Mucosa of descending colon (tissue), 3 donors: Measurements from ENCODE around the gene ALOX12B. TPM values are rescaled to one million over a fixed set of nuclear protein-coding genes. Genes with fewer than 3 reads are reported as not detected.

Experiments
- ATAC-seq: fragments of 200-7000 bp; cut with Tn5 transposase; one replicate; pipeline ENCODE4 v1.9.1; 2020; ENCODE audit warnings: mild to moderate bottlenecking, moderate library complexity
- DNase-seq, 3 donors: peaks; one replicate each; pipeline ENCODE4 v3.0.0-alpha.2; 2020
- H3K36me3 ChIP-seq: fragments of 200-600 bp; one replicate; pipeline ENCODE4 v1.8.0; 2021; ENCODE audit warnings: low read depth, mild to moderate bottlenecking
- H3K4me1 ChIP-seq: fragments of 200-600 bp; one replicate; pipeline ENCODE4 v1.8.0; 2021; ENCODE audit warnings: low read depth, mild to moderate bottlenecking
- H3K4me3 ChIP-seq: fragments of 200-600 bp; one replicate; pipeline ENCODE4 v1.8.0; 2021; ENCODE audit warnings: mild to moderate bottlenecking
- H3K9me3 ChIP-seq: fragments of 200-600 bp; one replicate; pipeline ENCODE4 v1.8.0; 2021; ENCODE audit warnings: mild to moderate bottlenecking
- intact Hi-C, 2 donors: fragments of 100-400 bp; cut with DNase I in 1 of 2; cut with micrococcal nuclease in 1 of 2; formaldehyde crosslinking; loops; one replicate each; pipeline versions ENCODE4 v1.11.0 to v1.11.1; 2022; cut with DNase I, micrococcal nuclease
- total RNA-seq, 3 donors: library from RNA; stranded (reverse); fragmentation: NEBNext Ultra II Directional in 2 of 3; extraction: Animal tissue kit (Norgen Biotek cat#: 25700) in 2 of 3; gene quantifications; one replicate each; pipeline versions ENCODE4 v1.2.1 to v1.2.4, GENCODE V29; 2021 to 2023
- TF ChIP-seq, protein P1 (sequence below): fragments of 200-600 bp; IDR thresholded peaks from one replicate; pipeline ENCODE4 v1.8.0; 2022; ENCODE audit warnings: antibody characterized with exemption, mild to moderate bottlenecking
- donor health status: DM: no; HTN: no; CAD: no; lungs with moderate emphysema.
- donor health status: DM: no; HTN: no; CAD: no.
- donor health status: DM: no; HTN: yes; CAD: no.

The ALOX12B gene
- total RNA-seq, 3 donors from 2014 or later = 0.25 to 0.65 (median 0.49) TPM

GRCh38 chr17:8041249-8041928 lies 46.1 kb downstream of the ALOX12B start:
- intact Hi-C loops = no loop called here
- no peak overlapping the region for H3K4me3 ChIP-seq
- peaks cover 4% of the 10 kb centered on the region for H3K4me1 ChIP-seq
- TF ChIP-seq, protein P1, sequence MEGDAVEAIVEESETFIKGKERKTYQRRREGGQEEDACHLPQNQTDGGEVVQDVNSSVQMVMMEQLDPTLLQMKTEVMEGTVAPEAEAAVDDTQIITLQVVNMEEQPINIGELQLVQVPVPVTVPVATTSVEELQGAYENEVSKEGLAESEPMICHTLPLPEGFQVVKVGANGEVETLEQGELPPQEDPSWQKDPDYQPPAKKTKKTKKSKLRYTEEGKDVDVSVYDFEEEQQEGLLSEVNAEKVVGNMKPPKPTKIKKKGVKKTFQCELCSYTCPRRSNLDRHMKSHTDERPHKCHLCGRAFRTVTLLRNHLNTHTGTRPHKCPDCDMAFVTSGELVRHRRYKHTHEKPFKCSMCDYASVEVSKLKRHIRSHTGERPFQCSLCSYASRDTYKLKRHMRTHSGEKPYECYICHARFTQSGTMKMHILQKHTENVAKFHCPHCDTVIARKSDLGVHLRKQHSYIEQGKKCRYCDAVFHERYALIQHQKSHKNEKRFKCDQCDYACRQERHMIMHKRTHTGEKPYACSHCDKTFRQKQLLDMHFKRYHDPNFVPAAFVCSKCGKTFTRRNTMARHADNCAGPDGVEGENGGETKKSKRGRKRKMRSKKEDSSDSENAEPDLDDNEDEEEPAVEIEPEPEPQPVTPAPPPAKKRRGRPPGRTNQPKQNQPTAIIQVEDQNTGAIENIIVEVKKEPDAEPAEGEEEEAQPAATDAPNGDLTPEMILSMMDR = no peak
- ATAC-seq = peak; percentile 54
- no peaks in the 10 kb centered on the region for H3K9me3 ChIP-seq
- no peaks in the 10 kb centered on the region for H3K36me3 ChIP-seq
- DNase-seq = peak in 1 of 3 donors; percentile 52

DNA sequence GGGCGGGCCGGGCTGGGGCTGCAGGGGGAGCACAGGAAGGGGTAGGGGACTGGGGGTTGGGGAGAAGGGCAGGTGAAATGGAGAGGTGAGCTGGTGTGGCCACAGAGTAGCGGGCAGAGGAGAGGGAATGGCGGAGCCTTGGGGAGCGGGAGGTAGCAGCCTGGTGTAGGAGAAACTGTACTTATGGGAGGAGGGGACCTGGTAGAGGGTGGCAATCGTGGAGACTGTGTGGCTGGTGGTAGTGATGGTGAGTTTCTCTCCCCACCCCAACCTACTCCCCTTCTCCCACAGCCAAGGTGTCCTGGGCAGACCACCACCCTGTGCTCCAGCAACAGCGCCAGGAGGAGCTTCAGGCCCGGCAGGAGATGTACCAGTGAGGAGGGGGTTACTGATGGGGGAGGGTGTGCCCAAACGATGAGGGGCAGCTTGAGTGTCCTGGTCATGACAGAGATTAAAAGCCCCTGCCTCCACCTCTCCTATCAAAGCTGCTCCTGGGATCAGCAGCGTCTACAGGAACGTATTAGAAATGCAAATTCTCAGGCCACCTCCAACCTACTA lies 47.8 kb downstream of the ALOX12B start:
- TF ChIP-seq, protein P1 = no peak
- H3K36me3 ChIP-seq = no peaks in the 10 kb centered on the region
- H3K4me3 ChIP-seq = no peak overlapping the region
- intact Hi-C loops = no loop called here
- peaks cover 4% of the 10 kb centered on the region for H3K4me1 ChIP-seq
- no peaks in the 10 kb centered on the region for H3K9me3 ChIP-seq
- ATAC-seq (no peak), DNase-seq (no peak)

- intact Hi-C loops = no loop called here
- peak; percentile 67 to 86 (median 82) for DNase-seq
- Histone ChIP-seq H3K4me3 (no peak within 1 kb of the TSS), H3K4me1 (peaks cover 4% of the 10 kb centered on the region), H3K9me3 (no peaks in the 10 kb centered on the region), H3K36me3 (no peaks in the 10 kb centered on the region)
- TF ChIP-seq, protein P1 = no peak
- ATAC-seq = peak; percentile 87
Measured at GRCh38 chr17:8038954-8039610, 48.4 kb downstream of the ALOX12B start, which contains the start of gene ALOX15B. Gene ALOX15B (plus strand): TSS chr17:8039059. CDS start chr17:8039156, 97 bp downstream.

DNA sequence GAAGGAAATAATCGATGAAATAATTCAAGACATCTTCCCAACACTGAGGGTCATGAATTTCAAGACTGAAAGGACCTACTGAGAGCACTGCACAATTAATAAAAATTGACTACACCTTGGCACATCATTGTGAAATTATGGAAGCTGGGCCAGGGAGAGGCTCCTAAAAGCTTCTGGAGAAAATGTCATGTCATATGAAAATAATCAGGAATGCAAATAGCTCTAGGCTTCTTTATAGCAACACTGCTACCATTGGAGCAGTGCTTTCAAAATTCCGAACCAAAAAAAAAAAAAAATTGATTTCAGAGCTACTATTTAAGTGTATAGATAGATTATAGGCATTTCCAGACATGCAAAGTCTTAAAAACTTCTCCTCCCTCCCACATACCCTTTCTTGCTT lies 55.1 kb downstream of the ALOX12B start:
- intact Hi-C loops = no loop called here
- ATAC-seq = no peak

GRCh38 chr17:8031950-8032349 lies 55.6 kb downstream of the ALOX12B start:
- ATAC-seq (no peak), DNase-seq (no peak)
- no peak overlapping the region for H3K4me3 ChIP-seq
- TF ChIP-seq, protein P1 = no peak
- H3K9me3 ChIP-seq = no peaks in the 10 kb centered on the region
- no peaks in the 10 kb centered on the region for H3K36me3 ChIP-seq
- intact Hi-C loops = no loop called here
- no peaks in the 10 kb centered on the region for H3K4me1 ChIP-seq

More for the DNA sequence above, 55.1 kb downstream of the ALOX12B start:
- DNase-seq = no peak
- TF ChIP-seq, protein P1 = no peak
- Histone ChIP-seq H3K36me3 (no peaks in the 10 kb centered on the region), H3K9me3 (no peaks in the 10 kb centered on the region), H3K4me3 (no peak overlapping the region), H3K4me1 (no peaks in the 10 kb centered on the region)
